HG02798 (cell line): Measurements from ENCODE around the gene LRRC51.
"Not testable (repeated sequence)": the region's sequence is repeated elsewhere in the genome, so short reads cannot be mapped to it uniquely, and the experiment has no call there.

Experiments
- ATAC-seq: cut with Tn5 transposase; IDR thresholded peaks from one replicate; pipeline ENCODE4 v1.9.1; 2021; ENCODE audit warnings: mild to moderate bottlenecking; ENCODE audit not compliant: unreplicated experiment, poor library complexity

LRRC51 gene

GRCh38 chr11:72135891-72136683, 55.4 kb downstream of the LRRC51 start:
- ATAC-seq = no peak

- ATAC-seq = no peak
Measured at GRCh38 chr11:72136684-72137262, 56.1 kb downstream of the LRRC51 start.

- ATAC-seq = no peak
Measured at GRCh38 chr11:72138821-72139390, 58.3 kb downstream of the LRRC51 start.

GRCh38 chr11:72139500-72139899, 58.9 kb downstream of the LRRC51 start:
- ATAC-seq = no peak

- no peak for ATAC-seq
Measured at GRCh38 chr11:72140661-72141060, 60.0 kb downstream of the LRRC51 start.

- no peak for ATAC-seq
Measured at GRCh38 chr11:72141066-72141465, 60.4 kb downstream of the LRRC51 start.

- ATAC-seq = not testable (repeated sequence)
Measured at GRCh38 chr11:72142086-72142485, 61.4 kb downstream of the LRRC51 start.

GRCh38 chr11:72142543-72142942, 61.9 kb downstream of the LRRC51 start:
- ATAC-seq = not testable (repeated sequence)

- ATAC-seq = no peak
Measured at GRCh38 chr11:72144807-72145565, 64.3 kb downstream of the LRRC51 start.
